HCT116 (cell line): ENCODE results near the gene SHROOM1. TPM values are rescaled to one million over a fixed set of nuclear protein-coding genes. Genes with fewer than 3 reads are reported as not detected.

Source experiments
- ATAC-seq: fragments of 200-7000 bp; cut with Tn5 transposase; 2 replicates; pipeline ENCODE4 v1.9.1; 2020; ENCODE audit warnings: mild to moderate bottlenecking, moderate library complexity
- BruUV-seq: library from RNA; stranded (reverse); fragments of 400-500 nt; replicated peaks from 2 replicates; lab custom pipeline; 2021; lab: Mats Ljungman, UMichigan
- CTCF ChIA-PET: fragments of 300-600 bp; sonication (Branson Sonifier 250); formaldehyde crosslinking; loops from one replicate; lab custom pipeline; 2021; ENCODE audit warnings: antibody characterized with exemption; lab: Charles Lee
- POLR2A ChIA-PET: fragments of 300-600, 350-600 bp; sonication (Branson Sonifier 250); formaldehyde crosslinking; loops from one replicate; lab custom pipeline; 2021; ENCODE audit warnings: antibody characterized with exemption; lab: Charles Lee
- RAD21 ChIA-PET, 2 experiments: fragments of 300-600 bp; sonication (Branson Sonifier 250); formaldehyde crosslinking; loops; one replicate each; lab custom pipeline; 2023; ENCODE audit warnings: low total read pairs in 2 of 2; ENCODE audit not compliant: uncharacterized antibody in 2 of 2, unreplicated experiment in 2 of 2, low non-redundant PET in 1 of 2; lab: Charles Lee
- DNase-seq: peaks from one replicate; pipeline ENCODE4 v3.0.0-alpha.2; 2010; ENCODE audit warnings: low read depth, low spot score
- H2AFZ ChIP-seq: fragments of 200-600 bp; shearing (Covaris generic), sonication (generic); 2 replicates; pipeline ENCODE4 v1.6.1; 2017; ENCODE audit warnings: low read depth, mixed run types, mixed read lengths, antibody characterized with exemption, low read length; ENCODE audit not compliant: poor library complexity, severe bottlenecking
- H3K27ac ChIP-seq: 2 replicates; pipeline ENCODE4 v1.5.1; 2012; ENCODE audit warnings: low read depth, low read length
- H3K27me3 ChIP-seq: fragments of 200-600 bp; sonication (generic); 2 replicates; pipeline ENCODE4 v1.6.1; 2016; ENCODE audit warnings: mixed run types, low read length, mixed read lengths; ENCODE audit not compliant: insufficient read depth
- H3K36me3 ChIP-seq, 2 experiments: fragments of 200-500 bp in 1 of 2; fragments of 200-600 bp in 1 of 2; sonication (Bioruptor generic) in 1 of 2; sonication (generic) in 1 of 2; 2 replicates each; pipeline versions ENCODE4 v1.5.1 to v1.6.1; 2014 to 2016; ENCODE audit warnings: low read length in 2 of 2, inconsistent platforms in 1 of 2, mixed read lengths in 1 of 2, mixed run types in 1 of 2; ENCODE audit not compliant: insufficient read depth in 2 of 2, control insufficient read depth in 1 of 2
- H3K4me1 ChIP-seq, 2 experiments: fragments of 200-600 bp in 1 of 2; sonication (generic) in 1 of 2; 2 replicates each; pipeline versions ENCODE4 v1.5.1 to v1.6.1; 2012 to 2017; ENCODE audit warnings: low read length in 2 of 2, inconsistent platforms in 1 of 2, mild to moderate bottlenecking in 1 of 2, mixed read lengths in 1 of 2, mixed run types in 1 of 2, moderate library complexity in 1 of 2; ENCODE audit not compliant: insufficient read depth in 2 of 2, control insufficient read depth in 1 of 2
- H3K4me2 ChIP-seq: fragments of 200-600 bp; sonication (generic); 2 replicates; pipeline ENCODE4 v1.6.1; 2017; ENCODE audit warnings: mixed run types, low read length, mixed read lengths
- H3K4me3 ChIP-seq, 2 experiments: fragments of 200-600 bp in 1 of 2; sonication (generic) in 1 of 2; replicated peaks in 1 of 2; 2 replicates each; pipeline ENCODE4 v1.5.1; 2011 to 2016; ENCODE audit warnings: low read length in 2 of 2, control low read depth in 1 of 2, low read depth in 1 of 2, mild to moderate bottlenecking in 1 of 2, mixed read lengths in 1 of 2, mixed run types in 1 of 2
- H3K79me2 ChIP-seq: fragments of 200-600 bp; sonication (generic); 2 replicates; pipeline ENCODE4 v1.6.1; 2017; ENCODE audit warnings: mild to moderate bottlenecking, mixed run types, low read length, moderate library complexity, mixed read lengths; ENCODE audit not compliant: insufficient read depth
- H3K9ac ChIP-seq: fragments of 200-600 bp; sonication (generic); 2 replicates; pipeline ENCODE4 v1.6.1; 2016; ENCODE audit warnings: low read length, mixed read lengths
- H3K9me2 ChIP-seq: fragments of 200-600 bp; sonication (generic), shearing (Covaris generic); 2 replicates; pipeline ENCODE4 v1.6.1; 2017; ENCODE audit warnings: mixed run types, mild to moderate bottlenecking, moderate library complexity; ENCODE audit not compliant: insufficient read depth
- H3K9me3 ChIP-seq, 2 experiments: fragments of 200-500 bp in 1 of 2; fragments of 200-600 bp in 1 of 2; sonication (Bioruptor generic) in 1 of 2; sonication (generic) in 1 of 2; 2 replicates each; pipeline ENCODE4 v1.6.1; 2014 to 2017; ENCODE audit warnings: low read length in 2 of 2, mixed read lengths in 2 of 2, inconsistent platforms in 1 of 2, low read depth in 1 of 2, mild to moderate bottlenecking in 1 of 2, mixed run types in 1 of 2, moderate library complexity in 1 of 2; ENCODE audit not compliant: control insufficient read depth in 1 of 2, insufficient read depth in 1 of 2
- H4K20me1 ChIP-seq: fragments of 200-600 bp; sonication (generic), shearing (Covaris generic); 2 replicates; pipeline ENCODE4 v1.6.1; 2017; ENCODE audit warnings: mixed run types, mild to moderate bottlenecking, moderate library complexity; ENCODE audit not compliant: insufficient read depth
- ATF3 ChIP-seq: IDR thresholded peaks from 2 replicates; pipeline ENCODE4 v1.6.1; 2012
- CTCF ChIP-seq, 3 experiments: fragments of 200-600 bp in 1 of 3; sonication (generic) in 1 of 3; IDR thresholded peaks in 2 of 3; conservative IDR thresholded peaks in 1 of 3; 2 replicates each; pipeline ENCODE4 v1.5.1; 2012 to 2017; ENCODE audit warnings: low read depth in 2 of 3, low read length in 2 of 3, antibody characterized with exemption in 1 of 3, borderline replicate concordance in 1 of 3, control low read depth in 1 of 3, mild to moderate bottlenecking in 1 of 3, mixed read lengths in 1 of 3, mixed run types in 1 of 3, moderate library complexity in 1 of 3; ENCODE audit not compliant: insufficient read depth in 1 of 3
- EGR1 ChIP-seq: IDR thresholded peaks from 2 replicates; pipeline ENCODE4 v1.6.1; 2012; ENCODE audit warnings: low read depth
- EZH2phosphoT487 ChIP-seq: fragments of 200-600 bp; IDR thresholded peaks from 2 replicates; pipeline ENCODE4 v1.6.1; 2018; ENCODE audit warnings: antibody characterized with exemption, borderline replicate concordance
- FOSL1 ChIP-seq: IDR thresholded peaks from 2 replicates; pipeline ENCODE4 v1.6.1; 2012; ENCODE audit warnings: low read depth
- JUND ChIP-seq: IDR thresholded peaks from 2 replicates; pipeline ENCODE4 v1.6.1; 2012
- MAX ChIP-seq: IDR thresholded peaks from 2 replicates; pipeline ENCODE4 v1.6.1; 2012
- POLR2A ChIP-seq: IDR thresholded peaks from 2 replicates; pipeline ENCODE4 v1.7.0; 2011; ENCODE audit warnings: borderline replicate concordance; ENCODE audit not compliant: insufficient read depth, insufficient read length; ENCODE audit errors: extremely low read depth
- POLR2AphosphoS5 ChIP-seq: IDR thresholded peaks from 2 replicates; pipeline ENCODE4 v1.6.1; 2011; ENCODE audit warnings: mild to moderate bottlenecking, low read depth, low read length, moderate library complexity
- RAD21 ChIP-seq: IDR thresholded peaks from 2 replicates; pipeline ENCODE4 v1.6.1; 2012; ENCODE audit warnings: low read depth, mild to moderate bottlenecking
- SIN3A ChIP-seq: IDR thresholded peaks from 2 replicates; pipeline ENCODE4 v1.6.1; 2012; ENCODE audit warnings: low read depth
- SP1 ChIP-seq: IDR thresholded peaks from 2 replicates; pipeline ENCODE4 v1.6.1; 2012; ENCODE audit warnings: low read depth
- SRF ChIP-seq: IDR thresholded peaks from 2 replicates; pipeline ENCODE4 v1.6.1; 2012; ENCODE audit warnings: low read depth
- YY1 ChIP-seq: IDR thresholded peaks from 2 replicates; pipeline ENCODE4 v1.6.1; 2011; ENCODE audit warnings: low read length, low read depth, moderate library complexity, mild to moderate bottlenecking; ENCODE audit not compliant: insufficient replicate concordance; ENCODE audit errors: extremely low read depth
- ZFX ChIP-seq: fragments of 450-650 bp; IDR thresholded peaks from 2 replicates; pipeline ENCODE4 v1.6.1; 2017
- ZNF274 ChIP-seq: fragments of 200-500 bp; sonication (Bioruptor generic); IDR thresholded peaks from 2 replicates; pipeline ENCODE4 v1.6.1; 2014; ENCODE audit warnings: mild to moderate bottlenecking, low read depth, low read length, inconsistent platforms
- intact Hi-C: fragments of 100-400 bp; cut with micrococcal nuclease; formaldehyde crosslinking; loops from 2 replicates; pipeline ENCODE4 v1.10.0; 2022
- total RNA-seq: library from RNA; stranded (reverse); gene quantifications from one replicate; pipeline ENCODE4 v1.2.1, GENCODE V29; 2021; ENCODE audit not compliant: unreplicated experiment

The SHROOM1 gene
- total RNA-seq, 1 experiment from 2014 or later, result 9.5 TPM

- Histone ChIP-seq H4K20me1 (no peaks in the 10 kb centered on the region), H3K4me2 (no peak overlapping the region), H3K9ac (no peak overlapping the region), H3K9me3 (no peaks in the 10 kb centered on the region), H3K27ac (no peak overlapping the region), H3K4me1 (no peaks in the 10 kb centered on the region), H3K36me3 (no peaks in the 10 kb centered on the region), H3K9me2 (no peaks in the 10 kb centered on the region), H3K27me3 (no peaks in the 10 kb centered on the region), H3K4me3 (no peak overlapping the region), H3K79me2 (no peaks in the 10 kb centered on the region), H2AFZ (no peak overlapping the region)
- DNase-seq (no peak), ATAC-seq (no peak)
- TF ChIP-seq RAD21 (no peak), SIN3A (no peak), YY1 (no peak), MAX (no peak)
- intact Hi-C loops, result no loop called here
- ChIA-PET RAD21 (no interaction called here), CTCF (interaction anchor here (1.1 kb wide), 1 partner anchor 10 kb away, joined by 3 read pairs; no protein-coding TSS in a partner anchor), POLR2A (interaction anchor here (1.3 kb wide), 1 partner anchor 11 kb away, joined by 4 read pairs; no protein-coding TSS in a partner anchor)
- no TSS peak for BruUV-seq
Measured at GRCh38 chr5:132854301-132854700, 23.9 kb upstream of the SHROOM1 start.

GRCh38 chr5:132853790-132854189 is 23.3 kb upstream of the SHROOM1 start:
- H4K20me1 ChIP-seq, result no peaks in the 10 kb centered on the region
- H3K27ac ChIP-seq, result no peak overlapping the region
- H3K9ac ChIP-seq, result no peak overlapping the region
- ChIA-PET CTCF (interaction anchor here (1.1 kb wide), 1 partner anchor 11 kb away, joined by 3 read pairs; no protein-coding TSS in a partner anchor), POLR2A (interaction anchor here (1.3 kb wide), 1 partner anchor 11 kb away, joined by 4 read pairs; no protein-coding TSS in a partner anchor), RAD21 (no interaction called here)
- no peaks in the 10 kb centered on the region for H3K27me3 ChIP-seq
- BruUV-seq, result no TSS peak
- H3K4me1 ChIP-seq, result no peaks in the 10 kb centered on the region
- no peak for TF ChIP-seq YY1
- no peak for TF ChIP-seq JUND
- no peak for TF ChIP-seq ZNF274
- no peak for TF ChIP-seq SRF
- no peak for TF ChIP-seq FOSL1
- TF ChIP-seq EZH2phosphoT487, result no peak
- TF ChIP-seq CTCF (IDR thresholded peaks at IDR 0.05 in 2 of 3, conservative IDR thresholded peaks at IDR 0.05 in 1 of 3; ENCODE audit: borderline replicate concordance in 1 of 3, insufficient read depth in 1 of 3, low read depth in 2 of 3, low read length in 2 of 3), result no peak
- no peak for TF ChIP-seq ATF3
- TF ChIP-seq SIN3A, result no peak
- TF ChIP-seq SP1, result no peak
- TF ChIP-seq ZFX, result no peak
- no peak for TF ChIP-seq POLR2A
- no peak for TF ChIP-seq EGR1
- TF ChIP-seq RAD21, result no peak
- TF ChIP-seq POLR2AphosphoS5, result no peak
- ATAC-seq (no peak), DNase-seq (no peak)
- no peak overlapping the region for H3K4me2 ChIP-seq
- H3K36me3 ChIP-seq, result no peaks in the 10 kb centered on the region
- H3K4me3 ChIP-seq, result no peak overlapping the region
- H3K9me3 ChIP-seq, result no peaks in the 10 kb centered on the region
- intact Hi-C loops, result no loop called here
- H3K9me2 ChIP-seq, result no peaks in the 10 kb centered on the region
- H2AFZ ChIP-seq, result no peak overlapping the region
- H3K79me2 ChIP-seq, result no peaks in the 10 kb centered on the region
